Loucy (cell line): Measurements from ENCODE around the gene CLSTN1.

Experiments used
- CTCF ChIP-seq: fragments of 200-600 bp; sonication (generic); conservative IDR thresholded peaks from 2 replicates; pipeline ENCODE4 v1.5.1; 2014; ENCODE audit warnings: mild to moderate bottlenecking, antibody characterized with exemption, low read length
- EZH2phosphoT487 ChIP-seq: fragments of 200-600 bp; IDR thresholded peaks from 2 replicates; pipeline ENCODE4 v1.6.1; 2018; ENCODE audit warnings: antibody characterized with exemption, mild to moderate bottlenecking, moderate library complexity, borderline replicate concordance

- TF ChIP-seq CTCF (no peak), EZH2phosphoT487 (no peak)
Measured at GRCh38 chr1:9785406-9785805, 38.4 kb downstream of the CLSTN1 start.
